Activated gamma-delta T cell (primary cell): ENCODE measurements around the gene KLHL25.

Experiments used
- DNase-seq: peaks from one replicate; lab custom pipeline; 2025; lab: John Stamatoyannopoulos, UW

The KLHL25 gene

DNA sequence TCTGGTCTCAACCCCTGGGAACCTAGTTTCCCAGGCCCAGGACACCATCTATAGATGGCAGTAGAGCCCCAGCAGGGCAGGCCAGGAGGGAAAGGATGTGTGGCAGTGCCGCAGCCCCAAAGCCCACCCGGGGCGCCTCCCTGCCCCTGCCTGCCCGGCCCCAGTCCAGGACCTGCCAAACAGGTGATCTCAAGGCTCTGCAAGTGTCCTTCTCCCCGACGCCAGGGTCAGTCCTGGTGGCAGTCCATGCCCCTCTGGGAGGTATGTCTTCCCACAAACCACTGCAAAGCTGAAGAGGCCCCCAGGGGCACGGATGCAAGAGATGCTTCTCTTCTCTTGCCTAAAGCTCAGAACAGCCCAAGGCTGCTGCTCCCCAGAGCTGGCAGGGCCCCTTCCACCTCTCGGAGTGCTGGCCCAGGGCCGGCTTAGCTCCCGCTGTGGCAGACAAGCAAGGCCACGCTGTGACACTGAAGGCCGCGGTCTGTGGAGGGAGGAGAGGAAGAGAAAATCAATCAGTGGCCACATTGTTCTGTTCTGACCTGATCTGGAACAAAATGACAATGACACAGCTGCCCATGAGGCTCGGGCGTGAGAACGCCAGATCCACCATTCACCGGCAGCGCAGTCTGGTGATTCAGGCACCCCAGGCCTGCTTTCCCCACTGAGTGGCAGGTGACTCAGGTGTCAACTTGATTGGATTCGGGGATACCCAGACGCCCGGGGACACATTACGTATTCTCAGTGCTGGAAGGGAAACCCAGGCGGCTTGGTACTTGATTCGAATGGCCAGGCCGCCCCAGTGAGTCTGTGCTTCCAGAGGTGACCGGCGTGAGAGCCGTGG is 34.0 kb downstream of the KLHL25 start:
- DNase-seq = no peak

DNA sequence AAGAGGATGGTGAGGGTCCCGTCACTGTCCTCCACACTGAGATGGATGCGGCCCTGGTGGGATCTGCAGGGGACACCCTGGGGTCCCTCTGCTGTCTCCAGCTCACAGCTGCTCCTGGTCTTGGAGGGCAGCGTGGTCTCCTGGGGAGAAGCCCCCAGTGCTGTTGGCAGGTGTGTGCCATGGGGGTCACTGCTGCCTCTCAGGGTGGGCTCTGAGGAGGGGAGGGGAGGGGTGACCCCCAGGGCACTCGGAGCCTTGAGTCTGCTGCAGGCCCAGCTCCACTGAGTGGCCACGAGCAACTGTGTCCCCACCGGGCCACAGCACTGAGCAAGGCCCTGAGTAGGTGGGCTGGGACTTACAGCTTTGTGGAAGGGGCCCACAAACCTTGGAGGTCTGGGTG is 34.7 kb downstream of the KLHL25 start:
- DNase-seq = no peak

DNA sequence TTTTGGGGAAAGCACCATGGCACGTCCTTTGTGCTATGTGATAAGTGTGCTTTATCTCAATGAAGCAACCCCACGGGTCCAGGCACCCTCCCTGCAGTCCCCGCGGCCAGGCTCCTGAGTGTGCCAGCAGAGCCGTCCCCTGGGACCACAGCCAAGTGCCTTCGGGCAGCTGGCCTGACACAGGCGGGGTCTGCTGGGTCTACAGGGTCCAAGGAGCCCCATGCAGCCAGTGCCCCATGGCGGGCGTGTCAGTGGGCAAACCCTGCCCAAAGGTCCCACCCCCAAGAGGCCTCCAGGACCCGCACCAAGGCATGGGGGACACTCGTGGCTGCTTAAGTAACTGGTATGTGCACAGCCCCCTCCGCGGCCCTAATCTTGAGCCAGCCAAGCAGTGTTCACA is 35.3 kb downstream of the KLHL25 start:
- DNase-seq = no peak

DNA sequence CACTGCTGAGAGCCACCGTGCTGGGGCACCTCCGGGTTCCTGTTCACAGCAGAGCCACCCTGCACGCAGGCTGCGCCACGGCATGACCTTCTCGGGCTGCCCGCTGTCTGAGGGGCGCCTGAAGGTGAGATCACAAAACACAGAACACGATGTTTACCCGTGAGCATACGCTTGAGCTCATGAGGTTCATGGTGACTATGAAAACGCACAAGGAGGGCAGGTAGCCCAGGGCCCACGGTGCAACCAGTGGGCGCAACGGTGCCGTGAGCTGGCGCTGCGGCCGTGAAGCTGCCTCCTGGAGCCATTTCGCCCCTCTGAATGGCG is 36.1 kb downstream of the KLHL25 start:
- DNase-seq = no peak

DNA sequence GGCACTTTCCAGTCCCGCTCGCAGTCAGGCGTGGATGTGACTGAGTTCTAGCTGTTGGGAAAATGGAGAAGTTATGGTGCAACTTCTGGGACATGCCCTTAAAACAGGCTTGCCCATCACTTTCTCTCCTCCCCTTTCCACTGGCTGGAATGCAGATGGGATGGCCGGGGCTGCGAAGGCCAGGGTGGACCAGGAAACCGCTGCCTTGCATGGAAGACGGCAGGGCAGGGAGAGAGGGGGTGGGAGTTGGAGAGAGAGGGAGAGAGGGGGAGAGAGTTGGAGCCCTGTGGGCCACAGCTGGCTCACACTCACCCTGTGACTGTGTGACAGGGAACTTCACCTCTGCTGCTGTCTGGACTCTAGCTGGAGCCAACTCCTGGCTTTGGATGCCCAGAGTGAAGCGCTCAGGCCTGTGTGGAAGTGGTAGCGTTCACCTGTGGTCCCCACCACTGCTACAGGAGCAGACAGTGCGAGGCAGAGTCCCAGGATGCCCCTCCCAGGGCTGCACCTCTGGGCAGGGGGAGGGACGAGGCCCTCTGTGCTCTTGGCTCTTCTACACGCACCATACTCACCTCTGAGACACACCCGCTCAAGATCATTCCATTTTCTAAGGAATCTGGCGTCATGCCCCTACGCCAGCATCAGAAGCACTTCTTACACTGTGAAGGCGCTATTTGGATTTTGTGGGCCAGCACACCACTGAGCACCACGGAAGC is 36.6 kb downstream of the KLHL25 start:
- no peak for DNase-seq

DNA sequence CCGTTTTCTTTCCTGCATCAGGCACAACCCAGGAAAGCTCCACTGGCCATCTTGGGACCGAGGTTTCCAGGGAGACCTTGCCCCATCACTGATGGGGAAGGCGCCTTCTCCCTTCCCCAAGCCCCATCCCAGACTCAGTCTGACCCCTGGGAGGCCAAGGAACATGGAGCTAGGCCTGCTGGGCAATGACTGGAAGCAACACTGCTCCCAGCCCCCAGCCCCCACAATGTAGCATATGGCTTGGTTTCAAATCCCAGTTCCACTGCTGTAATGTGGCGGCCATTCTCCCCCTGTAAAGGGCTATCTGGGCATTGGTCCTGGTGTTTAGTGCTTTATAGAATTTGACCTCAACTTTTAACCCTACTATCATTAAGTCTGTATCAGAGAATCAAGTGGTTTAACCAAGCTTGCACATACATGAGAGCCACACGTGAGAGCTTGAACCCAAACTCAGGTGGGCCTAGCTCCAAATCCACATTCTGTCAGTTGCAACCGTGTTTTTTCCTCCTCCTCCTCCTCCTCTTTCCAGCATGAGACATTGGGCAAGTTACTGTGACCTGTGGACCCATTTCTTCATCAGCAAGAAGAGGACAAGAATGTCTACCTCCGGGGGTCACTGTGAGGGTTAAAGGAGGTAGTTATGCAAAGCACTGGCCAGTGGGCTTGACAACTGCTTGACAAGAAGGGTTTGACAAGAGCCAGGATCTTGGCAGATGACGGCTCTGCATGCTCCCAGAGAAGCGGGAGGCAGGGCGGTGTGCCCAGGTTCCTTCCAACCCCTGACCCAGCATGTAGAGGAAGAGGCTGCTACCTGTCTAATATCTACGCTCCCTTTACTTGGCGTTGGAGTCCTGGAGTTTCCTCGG is 37.4 kb downstream of the KLHL25 start:
- DNase-seq = no peak

DNA sequence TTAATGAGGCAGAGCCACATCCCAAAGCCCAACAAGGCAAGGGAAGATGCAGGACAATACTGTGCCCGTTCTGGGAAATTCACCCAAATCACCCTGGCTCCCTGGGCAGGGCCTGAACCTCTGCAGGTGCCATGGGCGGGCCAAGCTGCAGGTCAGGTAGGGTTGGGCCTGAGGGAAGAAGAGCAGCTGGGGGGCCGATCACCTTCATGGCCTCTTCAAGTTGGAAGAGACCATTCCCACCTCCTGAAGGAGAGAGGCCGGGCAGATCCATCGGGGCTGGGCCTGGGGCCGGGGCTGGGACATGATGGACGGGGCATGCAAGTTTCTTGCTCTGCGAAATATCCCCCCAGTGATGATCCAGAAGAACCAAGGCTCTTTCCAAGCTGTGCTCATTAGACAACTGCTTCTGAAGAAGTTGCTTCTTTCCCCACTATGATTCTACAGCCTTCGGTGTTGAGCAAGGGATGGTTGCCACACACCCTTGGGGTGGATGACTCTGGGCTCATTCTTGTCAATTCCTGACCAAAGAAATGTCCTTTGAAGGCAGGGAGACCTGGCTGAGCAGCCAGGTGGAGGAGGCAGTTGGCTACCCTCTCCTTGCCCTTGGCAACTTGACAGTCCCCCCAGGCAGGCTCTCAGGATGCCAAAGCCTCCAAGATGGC is 38.2 kb downstream of the KLHL25 start:
- no peak for DNase-seq

DNA sequence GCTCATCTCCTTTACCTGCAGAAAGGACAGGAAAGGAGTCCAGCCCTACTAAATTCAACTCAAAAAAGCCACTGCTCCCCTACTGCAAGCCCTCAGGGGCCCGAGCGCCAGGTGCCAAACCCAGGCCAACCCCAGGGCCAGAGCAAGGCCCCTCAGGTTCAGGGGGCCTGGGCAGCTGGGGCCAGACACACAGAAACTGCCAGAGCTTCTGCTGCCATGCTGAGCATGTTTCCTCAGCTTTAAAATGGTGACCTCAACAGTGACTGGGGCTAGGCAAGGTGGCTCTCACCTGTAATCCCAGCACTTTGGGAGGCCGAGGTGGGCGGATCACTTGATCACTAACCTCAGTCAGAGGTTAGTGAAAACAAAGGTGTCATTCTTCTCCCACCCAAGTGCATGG is 38.8 kb downstream of the KLHL25 start:
- no peak for DNase-seq

DNA sequence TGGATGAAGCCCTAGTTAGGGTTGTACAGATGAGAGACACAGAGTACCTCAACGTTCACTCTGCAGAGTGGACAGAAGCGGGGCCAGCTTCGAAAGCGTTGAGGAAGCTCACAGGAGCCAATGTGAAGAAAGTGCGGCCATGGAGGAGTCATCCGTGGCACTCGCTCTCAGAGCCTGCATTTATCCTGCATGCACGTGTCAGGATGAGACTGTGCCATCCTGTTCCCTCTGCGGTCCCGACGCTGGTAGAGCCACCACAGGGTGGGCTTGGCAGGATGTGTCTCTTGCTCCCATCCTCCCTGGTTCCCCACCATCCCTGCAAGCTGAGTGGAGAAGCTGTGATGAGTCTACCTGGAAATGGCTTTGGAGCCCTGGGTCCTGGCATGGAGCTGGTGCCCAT is 39.3 kb downstream of the KLHL25 start:
- no peak for DNase-seq

DNA sequence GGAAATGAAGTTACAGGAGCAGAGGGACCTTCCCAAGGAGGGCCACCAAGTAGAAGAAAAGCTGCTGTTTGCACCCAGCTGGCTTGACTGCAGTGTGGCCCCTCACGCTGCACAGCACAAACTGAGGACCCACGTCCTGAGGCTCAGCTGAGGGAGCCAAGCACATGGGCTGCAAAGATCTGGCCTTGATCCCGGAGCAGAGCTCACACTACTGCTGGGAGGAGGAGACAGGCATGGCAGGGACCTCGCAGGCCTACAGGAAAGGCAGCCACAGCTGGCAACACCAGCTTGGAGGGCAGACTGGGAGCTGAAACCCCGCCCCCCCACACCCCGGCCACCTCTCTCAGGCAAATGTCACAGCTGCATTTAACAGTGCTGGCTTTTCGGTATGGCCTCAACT is 39.7 kb downstream of the KLHL25 start:
- no peak for DNase-seq

DNA sequence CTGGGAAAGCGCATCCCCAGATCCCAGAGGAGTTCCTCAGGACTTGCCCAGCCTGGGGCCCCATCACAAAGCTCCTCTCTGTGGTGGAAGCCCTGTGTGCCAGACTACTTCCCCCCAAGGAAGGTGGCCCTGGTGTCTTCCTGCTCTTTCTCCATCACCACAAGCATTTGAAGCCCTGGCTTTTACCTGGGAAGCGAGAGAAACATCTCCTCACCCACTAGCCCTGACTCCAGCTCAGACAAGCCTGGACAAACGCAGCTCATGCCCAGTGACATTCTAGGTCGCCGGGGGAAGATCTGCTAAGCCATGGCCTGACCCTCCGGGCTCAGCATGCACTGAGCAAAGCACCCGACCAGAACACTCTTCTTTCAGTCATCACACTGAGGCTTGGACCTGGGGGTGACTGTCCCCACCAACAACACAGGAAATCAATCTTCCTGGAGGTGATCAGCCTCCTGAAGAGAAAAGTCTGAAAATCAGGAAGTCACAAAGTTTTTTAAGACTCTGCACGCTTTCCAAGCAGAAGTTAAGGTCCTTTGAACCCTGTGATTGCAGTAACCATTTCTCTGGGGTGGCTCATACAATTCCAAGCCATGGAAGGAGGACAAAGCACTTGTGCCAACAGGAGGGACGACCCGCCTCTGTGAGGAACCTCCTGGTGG is 40.8 kb downstream of the KLHL25 start:
- DNase-seq = no peak

DNA sequence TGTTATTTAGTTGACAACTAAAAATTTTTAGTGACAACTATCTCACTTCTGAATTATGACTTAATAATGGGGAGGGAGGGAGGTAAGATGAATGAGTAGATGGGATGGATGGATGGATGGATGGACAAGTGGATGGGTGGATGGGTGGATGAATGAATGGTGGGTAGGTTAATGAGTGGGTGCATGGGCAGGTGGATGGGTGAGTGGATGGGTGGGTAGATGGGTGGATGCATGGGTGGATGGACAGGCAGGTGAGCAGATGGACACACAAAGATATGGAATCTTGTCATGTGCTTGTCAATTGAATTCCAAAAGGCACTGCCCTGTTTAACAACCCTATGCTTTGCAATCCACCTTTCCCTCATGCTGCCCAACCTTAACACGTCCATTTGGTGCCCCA is 41.5 kb downstream of the KLHL25 start:
- DNase-seq = no peak

DNA sequence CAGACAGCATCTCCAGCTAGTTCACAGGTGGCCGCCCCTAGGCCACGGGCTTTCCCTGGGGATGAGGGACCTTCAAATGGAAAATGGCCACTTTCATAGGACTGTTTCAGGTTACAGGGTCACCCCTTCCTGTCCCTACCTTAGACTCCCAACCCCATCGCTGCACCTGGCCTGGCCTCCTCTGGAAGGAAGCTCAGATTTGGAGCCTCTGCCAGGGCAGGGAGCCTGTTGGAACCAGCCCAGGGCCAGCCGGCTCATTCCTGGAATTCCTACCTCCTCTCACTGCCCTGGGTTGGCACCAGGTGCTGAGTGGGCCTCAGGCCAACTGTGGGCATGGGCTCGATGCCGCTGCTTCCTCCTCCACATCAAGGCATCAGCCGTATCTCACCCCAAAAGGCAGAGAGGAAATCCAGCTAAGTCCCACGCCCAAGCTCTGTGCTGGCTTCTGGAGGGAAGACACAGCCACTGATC is 42.2 kb downstream of the KLHL25 start:
- DNase-seq = no peak

DNA sequence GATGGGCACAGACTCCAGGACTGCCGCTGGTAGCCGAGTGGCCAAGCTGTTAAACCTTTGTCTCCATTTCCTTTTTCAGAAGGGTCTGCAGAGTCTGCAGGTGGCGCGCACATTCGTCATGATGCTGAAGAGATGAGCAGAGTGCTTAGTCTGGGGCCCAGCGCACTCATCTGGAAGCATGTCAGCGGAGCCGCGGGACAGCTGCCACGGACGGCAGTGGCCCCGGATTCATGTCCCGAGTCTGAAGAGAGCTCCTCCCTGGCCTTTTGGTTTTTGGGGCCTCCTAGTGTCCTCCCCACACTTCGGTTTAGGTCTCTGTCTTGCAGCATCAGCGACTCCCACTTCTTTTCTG is 42.6 kb downstream of the KLHL25 start:
- no peak for DNase-seq

DNA sequence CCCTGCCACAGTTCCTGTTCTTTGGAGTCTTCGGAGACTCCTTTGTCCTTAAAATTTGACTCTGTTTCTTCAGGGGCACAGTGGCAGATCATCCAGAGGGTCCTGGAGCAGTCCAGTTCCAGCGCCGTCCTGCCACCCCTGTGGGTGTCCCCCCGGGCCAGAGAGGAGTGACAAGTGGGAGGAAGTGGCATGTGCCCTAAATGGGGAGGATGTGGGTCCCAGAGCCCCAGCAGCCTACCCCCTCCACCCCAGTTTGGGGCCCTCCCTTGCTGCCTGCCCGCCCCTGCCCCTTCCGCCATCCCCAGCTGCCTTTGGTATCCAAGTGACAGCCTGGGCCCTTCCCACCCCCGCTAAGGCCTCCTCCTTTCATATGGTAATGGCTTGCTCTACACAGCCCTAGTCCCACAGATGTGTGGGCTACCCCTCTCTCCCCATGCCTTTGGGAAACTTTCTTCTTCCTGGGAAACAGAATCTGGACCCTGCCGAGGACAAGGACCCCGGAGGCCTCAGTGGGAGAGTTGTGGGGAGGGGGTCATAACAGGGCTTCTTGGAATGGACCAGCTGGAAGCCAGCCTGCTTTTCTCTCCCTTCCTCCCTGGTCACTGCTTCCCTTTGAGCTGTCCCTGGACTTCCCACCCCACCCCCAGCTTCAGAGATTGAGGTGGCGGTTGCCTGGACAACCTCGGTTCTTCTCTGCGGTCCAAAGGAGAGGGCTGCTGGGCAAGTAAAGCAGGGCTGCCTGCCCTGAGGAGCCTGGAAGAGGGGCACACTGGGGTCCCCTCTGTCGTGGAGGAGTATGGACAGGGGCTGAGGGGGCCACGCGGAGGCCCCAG is 43.2 kb downstream of the KLHL25 start:
- no peak for DNase-seq

DNA sequence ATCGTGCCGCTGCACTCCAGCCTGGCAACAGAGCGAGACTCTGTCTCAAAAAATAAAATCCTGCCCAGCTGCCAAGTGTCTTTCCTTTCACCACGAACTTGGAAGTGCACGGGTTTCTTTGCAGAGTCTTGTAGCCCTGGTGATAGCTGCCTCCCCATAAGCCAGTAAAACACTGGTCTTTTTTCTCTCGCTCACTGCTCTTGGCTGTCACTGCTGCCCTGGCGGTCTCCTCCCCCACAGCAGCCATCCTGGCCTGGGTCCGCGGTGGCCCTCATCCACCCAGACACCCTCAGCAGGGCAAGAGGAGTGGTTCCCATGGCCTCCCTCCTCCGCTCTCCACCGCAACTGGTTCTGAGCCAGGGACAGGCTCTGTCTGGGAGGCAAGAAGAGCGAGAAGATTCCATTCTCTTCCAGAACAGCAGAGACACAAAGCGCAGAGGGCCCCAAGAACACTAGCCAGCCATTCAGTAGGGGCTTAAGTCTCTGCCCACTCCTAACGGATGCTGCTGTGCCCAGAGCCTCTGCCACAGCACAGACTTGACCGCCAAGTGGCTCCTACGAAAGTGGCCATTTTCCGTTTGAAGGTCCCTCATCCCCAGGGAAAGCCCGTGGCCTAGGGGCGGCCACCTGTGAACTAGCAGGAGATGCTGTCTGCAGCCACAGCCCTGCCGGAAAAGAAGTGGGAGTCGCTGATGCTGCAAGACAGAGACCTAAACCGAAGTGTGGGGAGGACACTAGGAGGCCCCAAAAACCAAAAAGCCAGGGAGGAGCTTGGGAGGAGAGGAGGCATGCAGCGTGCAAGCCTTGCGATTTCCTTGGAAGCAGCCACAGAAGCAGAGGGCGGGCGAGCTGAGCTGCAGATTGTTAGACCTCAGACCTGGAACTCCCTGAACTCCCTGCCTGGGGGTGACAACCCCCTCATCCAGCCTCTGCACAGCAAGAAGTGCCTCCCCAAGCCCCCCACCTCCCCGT is 44.1 kb downstream of the KLHL25 start:
- no peak for DNase-seq

DNA sequence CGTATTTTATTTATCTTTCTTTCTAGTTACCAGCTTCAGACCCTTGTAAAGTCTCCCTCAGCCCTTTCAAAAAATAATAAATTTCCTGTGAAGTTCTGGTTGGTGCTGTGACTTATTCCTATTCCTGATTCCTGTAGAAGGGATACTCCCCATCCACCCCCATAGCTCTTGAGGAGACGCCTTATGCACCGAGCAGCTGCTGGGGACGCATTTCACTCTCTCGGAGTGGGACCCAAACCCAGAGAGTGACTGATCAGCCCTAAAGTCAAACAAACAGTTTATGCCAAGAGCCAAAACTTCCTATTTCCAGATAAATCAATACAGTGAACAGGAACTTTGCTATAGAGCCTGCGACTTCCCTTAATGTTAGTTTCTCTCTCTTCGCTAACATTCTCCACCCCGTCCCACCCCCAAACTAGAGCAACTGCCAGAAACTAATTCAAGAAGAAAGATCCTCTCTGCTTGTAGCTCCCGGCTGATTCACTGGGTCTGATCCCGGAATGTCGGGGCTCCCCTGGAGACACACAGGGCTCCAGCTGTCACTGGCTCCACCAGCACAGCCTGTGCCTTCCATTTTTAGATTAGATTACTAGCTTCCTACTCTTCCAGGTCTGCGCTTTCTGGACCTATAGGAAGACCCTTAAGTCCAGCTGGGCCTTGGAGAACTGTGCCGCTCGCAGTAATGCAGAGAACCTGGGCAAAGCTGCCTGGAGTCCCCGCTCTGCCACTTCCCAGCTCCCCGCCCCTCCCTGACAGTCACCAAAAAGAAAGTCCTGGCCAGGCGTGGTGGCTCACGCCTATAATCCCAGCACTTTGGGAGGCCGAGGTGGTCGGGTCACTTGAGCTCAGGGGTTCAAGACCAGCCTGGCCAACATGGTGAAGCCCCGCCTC is 45.2 kb downstream of the KLHL25 start:
- DNase-seq = no peak

DNA sequence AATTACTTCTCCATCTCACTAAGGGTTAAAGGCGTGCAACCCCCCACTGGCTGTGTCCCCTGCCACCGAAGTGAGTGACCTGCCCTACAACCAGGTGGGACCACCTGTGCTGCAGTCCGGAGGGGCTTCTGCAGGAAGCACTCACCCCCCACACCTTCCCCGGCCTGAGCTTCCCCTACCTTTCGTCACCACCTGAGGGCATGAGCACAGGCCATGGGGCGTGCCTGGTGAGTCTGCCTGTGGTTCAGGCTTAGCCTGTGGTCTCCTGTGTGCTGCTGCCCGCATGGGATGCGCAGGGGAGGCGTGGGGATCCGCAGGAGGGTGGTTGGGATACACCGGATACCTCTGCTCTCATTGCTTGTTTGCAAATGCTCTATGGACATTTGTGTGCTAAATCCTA is 46.0 kb downstream of the KLHL25 start:
- DNase-seq = no peak
